HCT116 (cell line): Measurements from ENCODE around the gene SPATA6. TPM values are rescaled to one million over a fixed set of nuclear protein-coding genes. Genes with fewer than 3 reads are reported as not detected.
"Not testable (repeated sequence)": the region's sequence is repeated elsewhere in the genome, so short reads cannot be mapped to it uniquely, and the experiment has no call there.

Source experiments
- ATAC-seq: fragments of 200-7000 bp; cut with Tn5 transposase; 2 replicates; pipeline ENCODE4 v1.9.1; 2020; ENCODE audit warnings: mild to moderate bottlenecking, moderate library complexity
- BruUV-seq: library from RNA; stranded (reverse); fragments of 400-500 nt; replicated peaks from 2 replicates; lab custom pipeline; 2021; lab: Mats Ljungman, UMichigan
- CTCF ChIA-PET: fragments of 300-600 bp; sonication (Branson Sonifier 250); formaldehyde crosslinking; loops from one replicate; lab custom pipeline; 2021; ENCODE audit warnings: antibody characterized with exemption; lab: Charles Lee
- POLR2A ChIA-PET: fragments of 300-600, 350-600 bp; sonication (Branson Sonifier 250); formaldehyde crosslinking; loops from one replicate; lab custom pipeline; 2021; ENCODE audit warnings: antibody characterized with exemption; lab: Charles Lee
- RAD21 ChIA-PET, 2 experiments: fragments of 300-600 bp; sonication (Branson Sonifier 250); formaldehyde crosslinking; loops; one replicate each; lab custom pipeline; 2023; ENCODE audit warnings: low total read pairs in 2 of 2; ENCODE audit not compliant: uncharacterized antibody in 2 of 2, unreplicated experiment in 2 of 2, low non-redundant PET in 1 of 2; lab: Charles Lee
- DNase-seq: peaks from one replicate; pipeline ENCODE4 v3.0.0-alpha.2; 2010; ENCODE audit warnings: low read depth, low spot score
- H2AFZ ChIP-seq: fragments of 200-600 bp; shearing (Covaris generic), sonication (generic); 2 replicates; pipeline ENCODE4 v1.6.1; 2017; ENCODE audit warnings: low read depth, mixed run types, mixed read lengths, antibody characterized with exemption, low read length; ENCODE audit not compliant: poor library complexity, severe bottlenecking
- H3K27ac ChIP-seq: 2 replicates; pipeline ENCODE4 v1.5.1; 2012; ENCODE audit warnings: low read depth, low read length
- H3K27me3 ChIP-seq: fragments of 200-600 bp; sonication (generic); 2 replicates; pipeline ENCODE4 v1.6.1; 2016; ENCODE audit warnings: mixed run types, low read length, mixed read lengths; ENCODE audit not compliant: insufficient read depth
- H3K36me3 ChIP-seq, 2 experiments: fragments of 200-500 bp in 1 of 2; fragments of 200-600 bp in 1 of 2; sonication (Bioruptor generic) in 1 of 2; sonication (generic) in 1 of 2; 2 replicates each; pipeline versions ENCODE4 v1.5.1 to v1.6.1; 2014 to 2016; ENCODE audit warnings: low read length in 2 of 2, inconsistent platforms in 1 of 2, mixed read lengths in 1 of 2, mixed run types in 1 of 2; ENCODE audit not compliant: insufficient read depth in 2 of 2, control insufficient read depth in 1 of 2
- H3K4me1 ChIP-seq, 2 experiments: fragments of 200-600 bp in 1 of 2; sonication (generic) in 1 of 2; 2 replicates each; pipeline versions ENCODE4 v1.5.1 to v1.6.1; 2012 to 2017; ENCODE audit warnings: low read length in 2 of 2, inconsistent platforms in 1 of 2, mild to moderate bottlenecking in 1 of 2, mixed read lengths in 1 of 2, mixed run types in 1 of 2, moderate library complexity in 1 of 2; ENCODE audit not compliant: insufficient read depth in 2 of 2, control insufficient read depth in 1 of 2
- H3K4me2 ChIP-seq: fragments of 200-600 bp; sonication (generic); 2 replicates; pipeline ENCODE4 v1.6.1; 2017; ENCODE audit warnings: mixed run types, low read length, mixed read lengths
- H3K4me3 ChIP-seq, 2 experiments: fragments of 200-600 bp in 1 of 2; sonication (generic) in 1 of 2; replicated peaks in 1 of 2; 2 replicates each; pipeline ENCODE4 v1.5.1; 2011 to 2016; ENCODE audit warnings: low read length in 2 of 2, control low read depth in 1 of 2, low read depth in 1 of 2, mild to moderate bottlenecking in 1 of 2, mixed read lengths in 1 of 2, mixed run types in 1 of 2
- H3K79me2 ChIP-seq: fragments of 200-600 bp; sonication (generic); 2 replicates; pipeline ENCODE4 v1.6.1; 2017; ENCODE audit warnings: mild to moderate bottlenecking, mixed run types, low read length, moderate library complexity, mixed read lengths; ENCODE audit not compliant: insufficient read depth
- H3K9ac ChIP-seq: fragments of 200-600 bp; sonication (generic); 2 replicates; pipeline ENCODE4 v1.6.1; 2016; ENCODE audit warnings: low read length, mixed read lengths
- H3K9me2 ChIP-seq: fragments of 200-600 bp; sonication (generic), shearing (Covaris generic); 2 replicates; pipeline ENCODE4 v1.6.1; 2017; ENCODE audit warnings: mixed run types, mild to moderate bottlenecking, moderate library complexity; ENCODE audit not compliant: insufficient read depth
- H3K9me3 ChIP-seq, 2 experiments: fragments of 200-500 bp in 1 of 2; fragments of 200-600 bp in 1 of 2; sonication (Bioruptor generic) in 1 of 2; sonication (generic) in 1 of 2; 2 replicates each; pipeline ENCODE4 v1.6.1; 2014 to 2017; ENCODE audit warnings: low read length in 2 of 2, mixed read lengths in 2 of 2, inconsistent platforms in 1 of 2, low read depth in 1 of 2, mild to moderate bottlenecking in 1 of 2, mixed run types in 1 of 2, moderate library complexity in 1 of 2; ENCODE audit not compliant: control insufficient read depth in 1 of 2, insufficient read depth in 1 of 2
- H4K20me1 ChIP-seq: fragments of 200-600 bp; sonication (generic), shearing (Covaris generic); 2 replicates; pipeline ENCODE4 v1.6.1; 2017; ENCODE audit warnings: mixed run types, mild to moderate bottlenecking, moderate library complexity; ENCODE audit not compliant: insufficient read depth
- POLR2A ChIP-seq: IDR thresholded peaks from 2 replicates; pipeline ENCODE4 v1.7.0; 2011; ENCODE audit warnings: borderline replicate concordance; ENCODE audit not compliant: insufficient read depth, insufficient read length; ENCODE audit errors: extremely low read depth
- POLR2AphosphoS5 ChIP-seq: IDR thresholded peaks from 2 replicates; pipeline ENCODE4 v1.6.1; 2011; ENCODE audit warnings: mild to moderate bottlenecking, low read depth, low read length, moderate library complexity
- SRF ChIP-seq: IDR thresholded peaks from 2 replicates; pipeline ENCODE4 v1.6.1; 2012; ENCODE audit warnings: low read depth
- TCF7L2 ChIP-seq: IDR thresholded peaks from 2 replicates; pipeline ENCODE4 v1.7.0; 2011; ENCODE audit warnings: borderline replicate concordance, inconsistent platforms; ENCODE audit not compliant: insufficient read depth, insufficient read length; ENCODE audit errors: extremely low read depth
- intact Hi-C: fragments of 100-400 bp; cut with micrococcal nuclease; formaldehyde crosslinking; loops from 2 replicates; pipeline ENCODE4 v1.10.0; 2022
- total RNA-seq: library from RNA; stranded (reverse); gene quantifications from one replicate; pipeline ENCODE4 v1.2.1, GENCODE V29; 2021; ENCODE audit not compliant: unreplicated experiment

SPATA6 gene
- total RNA-seq, 1 experiment from 2014 or later: 8.6 TPM

DNA sequence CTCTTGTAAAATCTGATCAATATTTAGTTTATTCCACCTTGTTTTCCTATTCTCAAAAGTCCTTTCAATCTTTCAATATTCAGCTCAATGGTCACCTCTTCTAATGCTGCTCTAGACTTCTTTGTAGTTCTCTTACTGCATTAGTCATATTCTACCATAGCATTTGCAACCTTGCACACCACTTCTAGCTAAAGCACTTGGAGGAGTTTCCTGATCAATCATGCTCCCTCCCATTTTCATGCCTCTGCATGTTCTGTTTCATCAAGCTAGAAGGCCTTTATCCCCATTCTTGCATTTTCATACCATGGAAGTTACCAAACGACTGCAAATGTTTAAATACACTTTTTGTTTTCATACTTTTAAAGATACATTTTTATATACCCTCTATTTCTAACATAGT, 177.3 kb downstream of the SPATA6 start:
- Histone ChIP-seq H3K4me3 (no peak overlapping the region), H3K79me2 (no peaks in the 10 kb centered on the region), H3K27ac (no peak overlapping the region), H3K4me1 (no peaks in the 10 kb centered on the region), H3K9me2 (no peaks in the 10 kb centered on the region), H4K20me1 (no peaks in the 10 kb centered on the region), H3K9me3 (no peaks in the 10 kb centered on the region), H3K36me3 (no peaks in the 10 kb centered on the region), H3K27me3 (no peaks in the 10 kb centered on the region), H3K4me2 (no peak overlapping the region), H3K9ac (no peak overlapping the region), H2AFZ (no peak overlapping the region)
- ChIA-PET RAD21 (no interaction called here), CTCF (no interaction called here), POLR2A (no interaction called here)
- intact Hi-C loops: no loop called here
- ATAC-seq (no peak), DNase-seq (no peak)
- BruUV-seq: no TSS peak
- no peak for TF ChIP-seq SRF
- TF ChIP-seq TCF7L2: no peak
- no peak for TF ChIP-seq POLR2A

DNA sequence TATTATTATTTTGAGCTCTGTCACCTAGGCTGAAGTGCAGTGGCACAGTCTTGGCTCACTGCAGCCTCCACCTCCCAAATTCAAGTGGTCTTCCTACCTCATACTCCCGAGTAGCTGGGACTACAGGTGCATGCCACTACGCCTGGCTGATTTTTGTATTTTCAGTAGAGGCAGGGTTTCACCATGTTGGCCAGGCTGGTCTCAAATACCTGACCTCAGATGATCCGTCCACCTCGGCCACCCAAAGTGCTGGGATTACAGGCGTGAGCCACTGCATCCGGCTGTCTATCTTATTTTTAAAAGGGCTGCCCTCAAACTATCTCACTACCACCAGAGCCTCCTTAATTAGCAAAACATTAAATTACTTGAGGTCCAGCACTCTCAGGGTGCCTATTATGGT, 177.9 kb downstream of the SPATA6 start:
- H3K9ac ChIP-seq, DNase-seq, H3K9me2 ChIP-seq, H4K20me1 ChIP-seq, ATAC-seq, CTCF ChIA-PET, H3K27ac ChIP-seq, BruUV-seq, H3K9me3 ChIP-seq, H3K4me1 ChIP-seq, H3K36me3 ChIP-seq, H2AFZ ChIP-seq, H3K79me2 ChIP-seq, RAD21 ChIA-PET, intact Hi-C loops, H3K27me3 ChIP-seq, H3K4me2 ChIP-seq, H3K4me3 ChIP-seq, POLR2A ChIA-PET: not testable (repeated sequence)

GRCh38 chr1:48292706-48293105, 179.3 kb downstream of the SPATA6 start:
- H3K9me3 ChIP-seq: no peaks in the 10 kb centered on the region
- H2AFZ ChIP-seq: no peak overlapping the region
- no peak for TF ChIP-seq POLR2AphosphoS5
- no peak overlapping the region for H3K27ac ChIP-seq
- no peak overlapping the region for H3K4me3 ChIP-seq
- no peak overlapping the region for H3K9ac ChIP-seq
- no peaks in the 10 kb centered on the region for H4K20me1 ChIP-seq
- BruUV-seq: no TSS peak
- no peaks in the 10 kb centered on the region for H3K27me3 ChIP-seq
- no peak overlapping the region for H3K4me2 ChIP-seq
- ATAC-seq: no peak
- no peaks in the 10 kb centered on the region for H3K4me1 ChIP-seq
- ChIA-PET POLR2A (no interaction called here), RAD21 (no interaction called here), CTCF (no interaction called here)
- intact Hi-C loops: no loop called here
- H3K79me2 ChIP-seq: no peaks in the 10 kb centered on the region
- no peaks in the 10 kb centered on the region for H3K36me3 ChIP-seq
- DNase-seq: no peak
- H3K9me2 ChIP-seq: no peaks in the 10 kb centered on the region
